K562 (cell line): ENCODE data around the gene ARMH3. TPM values are rescaled to one million over a fixed set of nuclear protein-coding genes. Genes with fewer than 3 reads are reported as not detected.

ENCODE experiments used
- ARHGAP35 ChIP-seq: fragments of 450-650 bp; IDR thresholded peaks from 2 replicates; pipeline ENCODE4 v1.6.1; 2018; ENCODE audit not compliant: partially characterized antibody
- CBX5 ChIP-seq: IDR thresholded peaks from 2 replicates; pipeline ENCODE4 v1.6.1; 2014; ENCODE audit warnings: low read depth, borderline replicate concordance
- CREM ChIP-seq: IDR thresholded peaks from 2 replicates; pipeline ENCODE4 v1.6.1; 2014; ENCODE audit warnings: antibody characterized with exemption, low read depth
- FOXA1 ChIP-seq: fragments of 450-650 bp; IDR thresholded peaks from 2 replicates; pipeline ENCODE4 v1.6.1; 2016; ENCODE audit warnings: mild to moderate bottlenecking, borderline replicate concordance
- GABPA ChIP-seq: fragments of 200-800 bp; sonication (Bioruptor generic); conservative IDR thresholded peaks from 2 replicates; pipeline ENCODE4 v1.6.1; 2016; ENCODE audit warnings: low read depth, missing genetic modification characterization, missing compliant biosample characterization
- GTF2A2 ChIP-seq: IDR thresholded peaks from 2 replicates; pipeline ENCODE4 v1.6.1; 2016; ENCODE audit warnings: mild to moderate bottlenecking, missing genetic modification characterization, missing compliant biosample characterization
- KDM2B ChIP-seq: fragments of 250-450 bp; sonication (Bioruptor Pico); IDR thresholded peaks from 2 replicates; pipeline ENCODE4 v1.8.0; 2021; ENCODE audit warnings: mild to moderate bottlenecking, moderate library complexity
- NBN ChIP-seq: fragments of 450-650 bp; IDR thresholded peaks from 2 replicates; pipeline ENCODE4 v1.6.1; 2016; ENCODE audit warnings: low read depth, mild to moderate bottlenecking
- NFIC ChIP-seq: fragments of 450-650 bp; IDR thresholded peaks from 2 replicates; pipeline ENCODE4 v1.6.1; 2017; ENCODE audit warnings: mild to moderate bottlenecking, inconsistent platforms
- PCBP1 ChIP-seq: fragments of 200-400 bp; formaldehyde crosslinking; IDR thresholded peaks from 2 replicates; pipeline ENCODE4 v1.6.1; 2018; ENCODE audit warnings: mild to moderate bottlenecking, low read depth, low read length; ENCODE audit not compliant: poor library complexity, severe bottlenecking
- SOX6 ChIP-seq: fragments of 450-650 bp; IDR thresholded peaks from 2 replicates; pipeline ENCODE4 v1.6.1; 2014; ENCODE audit warnings: mild to moderate bottlenecking
- SP1 ChIP-seq: sonication (generic); formaldehyde crosslinking; IDR thresholded peaks from 2 replicates; pipeline ENCODE4 v1.8.1; 2022; ENCODE audit warnings: mild to moderate bottlenecking, missing genetic modification reagents
- TBP ChIP-seq: optimal IDR thresholded peaks from 2 replicates; pipeline ENCODE3; 2011; ENCODE audit warnings: low read depth, low read length, improper control_type of control experiment
- ZNF263 ChIP-seq: sonication (generic); formaldehyde crosslinking; IDR thresholded peaks from 2 replicates; pipeline ENCODE4 v1.8.0; 2022; ENCODE audit warnings: mild to moderate bottlenecking, missing genetic modification reagents, borderline replicate concordance
- polyA plus RNA-seq, 8 experiments: library from polyadenylated mRNA; depleted of rRNA in 4 of 8; stranded (reverse) in 5 of 8; unstranded in 3 of 8; fragments of >200 nt; fragmentation: Nextera tagmentation in 2 of 8; fragmentation: Illumina TruSeq in 1 of 8; extraction: Ambion mirVana in 2 of 8; extraction: Trizol in 1 of 8; gene quantifications; 2 replicates each; pipeline versions ENCODE4 v1.2.1 to v1.2.3, GENCODE V29; 2011 to 2014; ENCODE audit warnings: inconsistent platforms in 1 of 8, missing spikeins in 1 of 8
- total RNA-seq, 7 experiments: library from RNA; depleted of rRNA in 6 of 7; stranded (reverse); fragments of >200 nt in 6 of 7; fragmentation: Illumina TruSeq in 2 of 7; extraction: Trizol in 2 of 7; gene quantifications; 2 replicates each; pipeline versions ENCODE4 v1.2.1 to v1.2.3, GENCODE V29; 2011 to 2021; ENCODE audit warnings: low replicate concordance in 1 of 7
- TF ChIP-seq, protein P1 (sequence below): fragments of 450-650 bp; IDR thresholded peaks from 2 replicates; pipeline ENCODE4 v1.6.1; 2018; ENCODE audit not compliant: partially characterized antibody
- TF ChIP-seq, protein P2 (sequence below), 2 experiments: IDR thresholded peaks; 2 replicates each; pipeline ENCODE4 v1.6.1; 2012; ENCODE audit warnings: improper control_type of control experiment in 2 of 2, low read depth in 2 of 2, low read length in 2 of 2, borderline replicate concordance in 1 of 2
- TF ChIP-seq, protein P3 (sequence below): sonication (generic); formaldehyde crosslinking; IDR thresholded peaks from 2 replicates; pipeline ENCODE4 v1.8.0; 2022; ENCODE audit warnings: missing genetic modification reagents, mild to moderate bottlenecking, borderline replicate concordance
- TF ChIP-seq, protein P4 (sequence below): fragments of 450-650 bp; IDR thresholded peaks from 2 replicates; pipeline ENCODE4 v1.6.1; 2016; ENCODE audit warnings: antibody characterized with exemption

ARMH3 gene
- total and polyA plus RNA-seq, 9 of the 15 experiments (the other 6 are each of a cell fraction or from before 2014, with no cell fraction given), result 0.29 to 0.73 TPM; not detected in 7

DNA sequence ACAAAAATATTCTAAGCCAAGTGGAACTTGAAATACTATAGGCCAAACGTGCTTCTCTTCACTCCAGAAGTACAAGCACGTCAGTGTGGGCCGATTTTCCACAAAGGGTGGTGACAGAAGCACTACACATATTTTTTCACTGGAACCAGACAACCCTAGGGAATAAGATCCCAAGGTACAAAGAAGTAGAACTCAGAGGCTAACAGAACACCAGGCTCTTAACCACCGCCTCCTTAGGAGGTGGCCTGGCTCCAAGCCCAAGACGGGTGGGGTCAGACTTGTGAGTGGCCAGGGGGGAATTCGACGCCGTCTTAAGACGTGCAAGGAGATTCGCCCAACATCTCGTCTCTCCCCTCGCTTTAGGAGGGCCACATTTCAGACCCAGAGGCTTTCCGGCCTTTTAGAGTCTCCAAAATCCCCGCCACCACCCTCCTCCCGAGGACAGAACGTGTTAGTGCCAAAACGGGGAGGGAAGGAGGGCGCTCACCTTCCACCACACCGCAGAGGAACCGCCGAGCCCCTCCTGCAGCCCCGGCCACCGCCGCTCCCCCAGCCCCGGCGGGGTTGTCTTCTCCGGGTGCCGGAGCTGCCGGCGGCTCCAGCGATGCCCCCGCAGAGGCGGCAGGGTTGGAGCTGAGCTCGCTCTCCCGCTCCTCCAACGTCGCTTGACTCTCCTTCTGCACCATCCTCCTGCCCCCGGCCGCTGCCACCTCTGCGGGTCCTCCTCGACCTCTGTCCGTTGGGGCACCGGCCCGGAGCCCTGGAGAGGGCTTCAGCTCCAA is 238.4 kb downstream of the ARMH3 start (continued):
- TF ChIP-seq, protein P1, sequence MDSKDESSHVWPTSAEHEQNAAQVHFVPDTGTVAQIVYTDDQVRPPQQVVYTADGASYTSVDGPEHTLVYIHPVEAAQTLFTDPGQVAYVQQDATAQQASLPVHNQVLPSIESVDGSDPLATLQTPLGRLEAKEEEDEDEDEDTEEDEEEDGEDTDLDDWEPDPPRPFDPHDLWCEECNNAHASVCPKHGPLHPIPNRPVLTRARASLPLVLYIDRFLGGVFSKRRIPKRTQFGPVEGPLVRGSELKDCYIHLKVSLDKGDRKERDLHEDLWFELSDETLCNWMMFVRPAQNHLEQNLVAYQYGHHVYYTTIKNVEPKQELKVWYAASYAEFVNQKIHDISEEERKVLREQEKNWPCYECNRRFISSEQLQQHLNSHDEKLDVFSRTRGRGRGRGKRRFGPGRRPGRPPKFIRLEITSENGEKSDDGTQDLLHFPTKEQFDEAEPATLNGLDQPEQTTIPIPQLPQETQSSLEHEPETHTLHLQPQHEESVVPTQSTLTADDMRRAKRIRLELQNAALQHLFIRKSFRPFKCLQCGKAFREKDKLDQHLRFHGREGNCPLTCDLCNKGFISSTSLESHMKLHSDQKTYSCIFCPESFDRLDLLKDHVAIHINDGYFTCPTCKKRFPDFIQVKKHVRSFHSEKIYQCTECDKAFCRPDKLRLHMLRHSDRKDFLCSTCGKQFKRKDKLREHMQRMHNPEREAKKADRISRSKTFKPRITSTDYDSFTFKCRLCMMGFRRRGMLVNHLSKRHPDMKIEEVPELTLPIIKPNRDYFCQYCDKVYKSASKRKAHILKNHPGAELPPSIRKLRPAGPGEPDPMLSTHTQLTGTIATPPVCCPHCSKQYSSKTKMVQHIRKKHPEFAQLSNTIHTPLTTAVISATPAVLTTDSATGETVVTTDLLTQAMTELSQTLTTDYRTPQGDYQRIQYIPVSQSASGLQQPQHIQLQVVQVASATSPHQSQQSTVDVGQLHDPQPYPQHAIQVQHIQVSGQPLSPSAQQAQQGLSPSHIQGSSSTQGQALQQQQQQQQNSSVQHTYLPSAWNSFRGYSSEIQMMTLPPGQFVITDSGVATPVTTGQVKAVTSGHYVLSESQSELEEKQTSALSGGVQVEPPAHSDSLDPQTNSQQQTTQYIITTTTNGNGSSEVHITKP, result peak; percentile 31
- TF ChIP-seq NBN (no peak), GTF2A2 (tag) (no peak), CREM (peak; percentile 90), PCBP1 (peak; percentile 66), GABPA (tag) (no peak), SOX6 (no peak), SP1 (0 out of 2 replicates have a peak, but pooled peaks have one; percentile 35), KDM2B (CRISPR knock-in tag) (no peak), ARHGAP35 (no peak), CBX5 (no peak), TBP (peak; percentile 70), ZNF263 (0 out of 2 replicates have a peak, but pooled peaks have one; percentile 37), FOXA1 (no peak), NFIC (peak; percentile 86)
- TF ChIP-seq, protein P2, sequence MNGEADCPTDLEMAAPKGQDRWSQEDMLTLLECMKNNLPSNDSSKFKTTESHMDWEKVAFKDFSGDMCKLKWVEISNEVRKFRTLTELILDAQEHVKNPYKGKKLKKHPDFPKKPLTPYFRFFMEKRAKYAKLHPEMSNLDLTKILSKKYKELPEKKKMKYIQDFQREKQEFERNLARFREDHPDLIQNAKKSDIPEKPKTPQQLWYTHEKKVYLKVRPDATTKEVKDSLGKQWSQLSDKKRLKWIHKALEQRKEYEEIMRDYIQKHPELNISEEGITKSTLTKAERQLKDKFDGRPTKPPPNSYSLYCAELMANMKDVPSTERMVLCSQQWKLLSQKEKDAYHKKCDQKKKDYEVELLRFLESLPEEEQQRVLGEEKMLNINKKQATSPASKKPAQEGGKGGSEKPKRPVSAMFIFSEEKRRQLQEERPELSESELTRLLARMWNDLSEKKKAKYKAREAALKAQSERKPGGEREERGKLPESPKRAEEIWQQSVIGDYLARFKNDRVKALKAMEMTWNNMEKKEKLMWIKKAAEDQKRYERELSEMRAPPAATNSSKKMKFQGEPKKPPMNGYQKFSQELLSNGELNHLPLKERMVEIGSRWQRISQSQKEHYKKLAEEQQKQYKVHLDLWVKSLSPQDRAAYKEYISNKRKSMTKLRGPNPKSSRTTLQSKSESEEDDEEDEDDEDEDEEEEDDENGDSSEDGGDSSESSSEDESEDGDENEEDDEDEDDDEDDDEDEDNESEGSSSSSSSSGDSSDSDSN (IDR thresholded peaks at IDR 0.05; ENCODE audit: borderline replicate concordance in 1 of 2, low read depth in 2 of 2, low read length in 2 of 2), result peak in 1 of 2 experiments; percentile 41; a peak in 1 of 4 replicates
- TF ChIP-seq, protein P3, sequence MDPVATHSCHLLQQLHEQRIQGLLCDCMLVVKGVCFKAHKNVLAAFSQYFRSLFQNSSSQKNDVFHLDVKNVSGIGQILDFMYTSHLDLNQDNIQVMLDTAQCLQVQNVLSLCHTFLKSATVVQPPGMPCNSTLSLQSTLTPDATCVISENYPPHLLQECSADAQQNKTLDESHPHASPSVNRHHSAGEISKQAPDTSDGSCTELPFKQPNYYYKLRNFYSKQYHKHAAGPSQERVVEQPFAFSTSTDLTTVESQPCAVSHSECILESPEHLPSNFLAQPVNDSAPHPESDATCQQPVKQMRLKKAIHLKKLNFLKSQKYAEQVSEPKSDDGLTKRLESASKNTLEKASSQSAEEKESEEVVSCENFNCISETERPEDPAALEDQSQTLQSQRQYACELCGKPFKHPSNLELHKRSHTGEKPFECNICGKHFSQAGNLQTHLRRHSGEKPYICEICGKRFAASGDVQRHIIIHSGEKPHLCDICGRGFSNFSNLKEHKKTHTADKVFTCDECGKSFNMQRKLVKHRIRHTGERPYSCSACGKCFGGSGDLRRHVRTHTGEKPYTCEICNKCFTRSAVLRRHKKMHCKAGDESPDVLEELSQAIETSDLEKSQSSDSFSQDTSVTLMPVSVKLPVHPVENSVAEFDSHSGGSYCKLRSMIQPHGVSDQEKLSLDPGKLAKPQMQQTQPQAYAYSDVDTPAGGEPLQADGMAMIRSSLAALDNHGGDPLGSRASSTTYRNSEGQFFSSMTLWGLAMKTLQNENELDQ, result no peak
- TF ChIP-seq, protein P4, sequence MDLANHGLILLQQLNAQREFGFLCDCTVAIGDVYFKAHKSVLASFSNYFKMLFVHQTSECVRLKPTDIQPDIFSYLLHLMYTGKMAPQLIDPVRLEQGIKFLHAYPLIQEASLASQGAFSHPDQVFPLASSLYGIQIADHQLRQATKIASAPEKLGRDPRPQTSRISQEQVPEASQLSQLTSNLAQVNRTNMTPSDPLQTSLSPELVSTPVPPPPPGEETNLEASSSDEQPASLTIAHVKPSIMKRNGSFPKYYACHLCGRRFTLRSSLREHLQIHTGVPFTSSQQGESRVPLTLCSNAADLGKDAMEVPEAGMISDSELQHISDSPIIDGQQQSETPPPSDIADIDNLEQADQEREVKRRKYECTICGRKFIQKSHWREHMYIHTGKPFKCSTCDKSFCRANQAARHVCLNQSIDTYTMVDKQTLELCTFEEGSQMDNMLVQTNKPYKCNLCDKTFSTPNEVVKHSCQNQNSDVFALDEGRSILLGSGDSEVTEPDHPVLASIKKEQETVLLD, result no peak
